ENCODE measurements around the gene CHMP4B. TPM values are rescaled to one million over a fixed set of nuclear protein-coding genes. Genes with fewer than 3 reads are reported as not detected.

The CHMP4B gene
- polyA plus RNA-seq, 1 of the 3 experiments (the other 2 are of a cell fraction) = 123 TPM

DNA sequence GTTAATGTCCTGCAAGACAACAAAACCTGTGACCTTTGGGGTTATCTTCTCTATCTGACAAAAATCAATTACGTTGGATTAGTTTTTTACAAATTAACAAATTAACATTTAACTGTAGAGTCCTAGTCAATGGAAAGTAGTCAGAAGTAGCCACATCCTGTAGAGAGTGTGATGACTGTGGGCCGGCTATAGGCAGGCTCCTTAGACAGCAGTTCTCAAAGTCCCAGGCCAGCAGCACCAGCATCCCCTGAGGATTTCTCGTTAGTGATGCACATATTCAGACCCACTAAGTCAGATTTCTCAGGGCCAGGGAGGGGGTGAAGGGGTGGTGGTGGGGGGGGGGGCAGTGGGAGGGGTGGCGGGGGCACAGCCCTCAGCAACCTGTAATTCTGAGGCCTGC is 42.1 kb upstream of the CHMP4B start:
- no peak overlapping the region for H2AFZ ChIP-seq (ENCODE audit: low read depth)
- H3K4me3 ChIP-seq (ENCODE audit: low read depth in 2 of 2, low read length in 1 of 2) = no peak overlapping the region
- POLR2A ChIA-PET = no interaction called here
- H4K20me1 ChIP-seq (ENCODE audit: insufficient read depth) = no peaks in the 10 kb centered on the region
- H3K4me1 ChIP-seq (ENCODE audit: control insufficient read depth in 1 of 2, insufficient read depth in 2 of 2, low read depth in 1 of 2, low read length in 1 of 2) = no peaks in the 10 kb centered on the region
- no peak for DNase-seq
- WGBS (ENCODE audit: low lambda C conversion rate) = 86% methylated on average over 3 of the region's 4 CpGs
- H3K79me2 ChIP-seq (ENCODE audit: insufficient read depth) = no peaks in the 10 kb centered on the region
- H3K36me3 ChIP-seq (replicated peaks in 1 of 2; ENCODE audit: control insufficient read depth in 1 of 2, insufficient read depth in 2 of 2, low read length in 1 of 2) = no peaks in the 10 kb centered on the region
- CTCF ChIA-PET = no interaction called here
- no peaks in the 10 kb centered on the region for H3K27me3 ChIP-seq (ENCODE audit: insufficient read depth)
- no peaks in the 10 kb centered on the region for H3K9me2 ChIP-seq
- no peaks in the 10 kb centered on the region for H3K9me3 ChIP-seq
- TF ChIP-seq TCF12 (IDR thresholded peaks at IDR 0.05) = no peak
- no peak for TF ChIP-seq SIN3A (IDR thresholded peaks at IDR 0.05; ENCODE audit: borderline replicate concordance, low read depth, low read length)
- no peak for TF ChIP-seq MXI1 (IDR thresholded peaks at IDR 0.05; ENCODE audit: low read depth, low read length)
- TF ChIP-seq, protein P1, sequence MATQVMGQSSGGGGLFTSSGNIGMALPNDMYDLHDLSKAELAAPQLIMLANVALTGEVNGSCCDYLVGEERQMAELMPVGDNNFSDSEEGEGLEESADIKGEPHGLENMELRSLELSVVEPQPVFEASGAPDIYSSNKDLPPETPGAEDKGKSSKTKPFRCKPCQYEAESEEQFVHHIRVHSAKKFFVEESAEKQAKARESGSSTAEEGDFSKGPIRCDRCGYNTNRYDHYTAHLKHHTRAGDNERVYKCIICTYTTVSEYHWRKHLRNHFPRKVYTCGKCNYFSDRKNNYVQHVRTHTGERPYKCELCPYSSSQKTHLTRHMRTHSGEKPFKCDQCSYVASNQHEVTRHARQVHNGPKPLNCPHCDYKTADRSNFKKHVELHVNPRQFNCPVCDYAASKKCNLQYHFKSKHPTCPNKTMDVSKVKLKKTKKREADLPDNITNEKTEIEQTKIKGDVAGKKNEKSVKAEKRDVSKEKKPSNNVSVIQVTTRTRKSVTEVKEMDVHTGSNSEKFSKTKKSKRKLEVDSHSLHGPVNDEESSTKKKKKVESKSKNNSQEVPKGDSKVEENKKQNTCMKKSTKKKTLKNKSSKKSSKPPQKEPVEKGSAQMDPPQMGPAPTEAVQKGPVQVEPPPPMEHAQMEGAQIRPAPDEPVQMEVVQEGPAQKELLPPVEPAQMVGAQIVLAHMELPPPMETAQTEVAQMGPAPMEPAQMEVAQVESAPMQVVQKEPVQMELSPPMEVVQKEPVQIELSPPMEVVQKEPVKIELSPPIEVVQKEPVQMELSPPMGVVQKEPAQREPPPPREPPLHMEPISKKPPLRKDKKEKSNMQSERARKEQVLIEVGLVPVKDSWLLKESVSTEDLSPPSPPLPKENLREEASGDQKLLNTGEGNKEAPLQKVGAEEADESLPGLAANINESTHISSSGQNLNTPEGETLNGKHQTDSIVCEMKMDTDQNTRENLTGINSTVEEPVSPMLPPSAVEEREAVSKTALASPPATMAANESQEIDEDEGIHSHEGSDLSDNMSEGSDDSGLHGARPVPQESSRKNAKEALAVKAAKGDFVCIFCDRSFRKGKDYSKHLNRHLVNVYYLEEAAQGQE (IDR thresholded peaks at IDR 0.05; ENCODE audit: low read depth, low read length) = no peak
- no peak for TF ChIP-seq EP300 (IDR thresholded peaks at IDR 0.05; ENCODE audit: borderline replicate concordance in 1 of 2, low read depth in 1 of 2, low read length in 1 of 2)
- TF ChIP-seq RFX5 (IDR thresholded peaks at IDR 0.05; ENCODE audit: low read length) = no peak
- TF ChIP-seq, protein P2, sequence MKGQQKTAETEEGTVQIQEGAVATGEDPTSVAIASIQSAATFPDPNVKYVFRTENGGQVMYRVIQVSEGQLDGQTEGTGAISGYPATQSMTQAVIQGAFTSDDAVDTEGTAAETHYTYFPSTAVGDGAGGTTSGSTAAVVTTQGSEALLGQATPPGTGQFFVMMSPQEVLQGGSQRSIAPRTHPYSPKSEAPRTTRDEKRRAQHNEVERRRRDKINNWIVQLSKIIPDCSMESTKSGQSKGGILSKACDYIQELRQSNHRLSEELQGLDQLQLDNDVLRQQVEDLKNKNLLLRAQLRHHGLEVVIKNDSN (IDR thresholded peaks at IDR 0.05; ENCODE audit: borderline replicate concordance, low read depth) = no peak
- no peak for TF ChIP-seq TEAD4 (IDR thresholded peaks at IDR 0.05; ENCODE audit: borderline replicate concordance, insufficient read depth)
- TF ChIP-seq, protein P3, sequence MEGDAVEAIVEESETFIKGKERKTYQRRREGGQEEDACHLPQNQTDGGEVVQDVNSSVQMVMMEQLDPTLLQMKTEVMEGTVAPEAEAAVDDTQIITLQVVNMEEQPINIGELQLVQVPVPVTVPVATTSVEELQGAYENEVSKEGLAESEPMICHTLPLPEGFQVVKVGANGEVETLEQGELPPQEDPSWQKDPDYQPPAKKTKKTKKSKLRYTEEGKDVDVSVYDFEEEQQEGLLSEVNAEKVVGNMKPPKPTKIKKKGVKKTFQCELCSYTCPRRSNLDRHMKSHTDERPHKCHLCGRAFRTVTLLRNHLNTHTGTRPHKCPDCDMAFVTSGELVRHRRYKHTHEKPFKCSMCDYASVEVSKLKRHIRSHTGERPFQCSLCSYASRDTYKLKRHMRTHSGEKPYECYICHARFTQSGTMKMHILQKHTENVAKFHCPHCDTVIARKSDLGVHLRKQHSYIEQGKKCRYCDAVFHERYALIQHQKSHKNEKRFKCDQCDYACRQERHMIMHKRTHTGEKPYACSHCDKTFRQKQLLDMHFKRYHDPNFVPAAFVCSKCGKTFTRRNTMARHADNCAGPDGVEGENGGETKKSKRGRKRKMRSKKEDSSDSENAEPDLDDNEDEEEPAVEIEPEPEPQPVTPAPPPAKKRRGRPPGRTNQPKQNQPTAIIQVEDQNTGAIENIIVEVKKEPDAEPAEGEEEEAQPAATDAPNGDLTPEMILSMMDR (IDR thresholded peaks at IDR 0.05) = no peak
- TF ChIP-seq, protein P4, sequence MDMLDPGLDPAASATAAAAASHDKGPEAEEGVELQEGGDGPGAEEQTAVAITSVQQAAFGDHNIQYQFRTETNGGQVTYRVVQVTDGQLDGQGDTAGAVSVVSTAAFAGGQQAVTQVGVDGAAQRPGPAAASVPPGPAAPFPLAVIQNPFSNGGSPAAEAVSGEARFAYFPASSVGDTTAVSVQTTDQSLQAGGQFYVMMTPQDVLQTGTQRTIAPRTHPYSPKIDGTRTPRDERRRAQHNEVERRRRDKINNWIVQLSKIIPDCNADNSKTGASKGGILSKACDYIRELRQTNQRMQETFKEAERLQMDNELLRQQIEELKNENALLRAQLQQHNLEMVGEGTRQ (IDR thresholded peaks at IDR 0.05; ENCODE audit: borderline replicate concordance, low read depth, low read length) = no peak
- no peak for TF ChIP-seq RAD21 (IDR thresholded peaks at IDR 0.05; ENCODE audit: low read length)
- no peak for TF ChIP-seq RXRA (IDR thresholded peaks at IDR 0.05; ENCODE audit: borderline replicate concordance, low read depth)
- TF ChIP-seq SMC3 (IDR thresholded peaks at IDR 0.05; ENCODE audit: low read depth, low read length) = no peak
- TF ChIP-seq, protein P5, sequence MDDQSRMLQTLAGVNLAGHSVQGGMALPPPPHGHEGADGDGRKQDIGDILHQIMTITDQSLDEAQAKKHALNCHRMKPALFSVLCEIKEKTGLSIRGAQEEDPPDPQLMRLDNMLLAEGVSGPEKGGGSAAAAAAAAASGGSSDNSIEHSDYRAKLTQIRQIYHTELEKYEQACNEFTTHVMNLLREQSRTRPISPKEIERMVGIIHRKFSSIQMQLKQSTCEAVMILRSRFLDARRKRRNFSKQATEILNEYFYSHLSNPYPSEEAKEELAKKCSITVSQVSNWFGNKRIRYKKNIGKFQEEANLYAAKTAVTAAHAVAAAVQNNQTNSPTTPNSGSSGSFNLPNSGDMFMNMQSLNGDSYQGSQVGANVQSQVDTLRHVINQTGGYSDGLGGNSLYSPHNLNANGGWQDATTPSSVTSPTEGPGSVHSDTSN (IDR thresholded peaks at IDR 0.05) = no peak
- no peak for TF ChIP-seq EZH2phosphoT487 (IDR thresholded peaks at IDR 0.05; ENCODE audit: borderline replicate concordance, low read depth)
- TF ChIP-seq NRF1 (IDR thresholded peaks at IDR 0.05; ENCODE audit: low read depth, low read length) = no peak
- TF ChIP-seq, protein P6, sequence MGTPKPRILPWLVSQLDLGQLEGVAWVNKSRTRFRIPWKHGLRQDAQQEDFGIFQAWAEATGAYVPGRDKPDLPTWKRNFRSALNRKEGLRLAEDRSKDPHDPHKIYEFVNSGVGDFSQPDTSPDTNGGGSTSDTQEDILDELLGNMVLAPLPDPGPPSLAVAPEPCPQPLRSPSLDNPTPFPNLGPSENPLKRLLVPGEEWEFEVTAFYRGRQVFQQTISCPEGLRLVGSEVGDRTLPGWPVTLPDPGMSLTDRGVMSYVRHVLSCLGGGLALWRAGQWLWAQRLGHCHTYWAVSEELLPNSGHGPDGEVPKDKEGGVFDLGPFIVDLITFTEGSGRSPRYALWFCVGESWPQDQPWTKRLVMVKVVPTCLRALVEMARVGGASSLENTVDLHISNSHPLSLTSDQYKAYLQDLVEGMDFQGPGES (IDR thresholded peaks at IDR 0.05; ENCODE audit: low read depth, low read length) = no peak
- H3K4me2 ChIP-seq = no peak overlapping the region
- no peak overlapping the region for H3K27ac ChIP-seq (ENCODE audit: low read depth in 2 of 2, low read length in 1 of 2)
- H3F3A ChIP-seq (replicated peaks; ENCODE audit: insufficient read depth) = no peaks in the 10 kb centered on the region
- H3K9ac ChIP-seq = no peak overlapping the region

All from SK-N-SH (cell line).